ENCODE measurements around the gene DCHS1. TPM values are rescaled to one million over a fixed set of nuclear protein-coding genes. Genes with fewer than 3 reads are reported as not detected.

Gene DCHS1
- total and polyA plus RNA-seq, 2 of the 13 experiments (the other 11 are each of a cell fraction or from before 2014, with no cell fraction given), result under 0.01 to 0.03 TPM

DNA sequence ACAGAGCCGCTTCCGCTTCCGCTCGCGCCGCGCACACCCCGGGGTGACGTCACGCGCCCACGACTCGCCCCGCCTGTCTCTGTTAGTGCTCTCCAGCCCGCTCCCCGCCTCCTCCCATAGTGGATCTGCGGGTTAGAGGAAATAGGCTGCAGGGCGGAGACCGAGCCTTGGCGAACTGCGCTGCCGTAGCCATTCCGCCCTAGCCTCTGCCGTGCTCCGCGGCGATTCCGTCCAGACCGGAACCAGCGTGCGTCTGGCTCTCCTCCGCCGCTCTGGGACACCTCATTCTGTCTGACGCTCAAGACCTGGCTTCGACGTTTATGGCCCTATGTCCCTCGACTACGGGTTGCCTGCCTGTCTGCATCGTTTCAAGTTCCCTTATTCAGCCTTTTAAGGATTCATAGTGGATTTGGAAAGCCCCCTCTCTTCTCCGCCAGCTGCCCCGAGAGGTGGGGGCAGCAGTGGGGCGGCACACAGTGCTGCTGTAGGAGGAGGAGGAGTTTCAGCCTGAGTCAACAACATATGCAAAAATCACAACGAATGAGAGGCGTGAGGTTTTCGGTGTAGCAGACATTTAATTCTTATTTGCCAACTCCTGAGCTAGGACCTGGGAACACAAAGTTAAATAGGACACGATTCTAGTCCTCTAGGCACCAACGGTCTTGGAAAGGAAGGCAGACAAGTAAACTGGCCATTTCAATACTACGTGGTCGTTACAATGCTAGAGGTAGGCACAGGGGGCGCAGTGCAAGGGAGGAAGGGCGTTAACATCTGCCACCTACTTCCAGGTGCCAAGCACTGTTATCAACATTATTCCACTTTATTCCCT lies 43.2 kb downstream of the DCHS1 start, which contains the start of gene TAF10 (continued):
- TF ChIP-seq, protein P1, sequence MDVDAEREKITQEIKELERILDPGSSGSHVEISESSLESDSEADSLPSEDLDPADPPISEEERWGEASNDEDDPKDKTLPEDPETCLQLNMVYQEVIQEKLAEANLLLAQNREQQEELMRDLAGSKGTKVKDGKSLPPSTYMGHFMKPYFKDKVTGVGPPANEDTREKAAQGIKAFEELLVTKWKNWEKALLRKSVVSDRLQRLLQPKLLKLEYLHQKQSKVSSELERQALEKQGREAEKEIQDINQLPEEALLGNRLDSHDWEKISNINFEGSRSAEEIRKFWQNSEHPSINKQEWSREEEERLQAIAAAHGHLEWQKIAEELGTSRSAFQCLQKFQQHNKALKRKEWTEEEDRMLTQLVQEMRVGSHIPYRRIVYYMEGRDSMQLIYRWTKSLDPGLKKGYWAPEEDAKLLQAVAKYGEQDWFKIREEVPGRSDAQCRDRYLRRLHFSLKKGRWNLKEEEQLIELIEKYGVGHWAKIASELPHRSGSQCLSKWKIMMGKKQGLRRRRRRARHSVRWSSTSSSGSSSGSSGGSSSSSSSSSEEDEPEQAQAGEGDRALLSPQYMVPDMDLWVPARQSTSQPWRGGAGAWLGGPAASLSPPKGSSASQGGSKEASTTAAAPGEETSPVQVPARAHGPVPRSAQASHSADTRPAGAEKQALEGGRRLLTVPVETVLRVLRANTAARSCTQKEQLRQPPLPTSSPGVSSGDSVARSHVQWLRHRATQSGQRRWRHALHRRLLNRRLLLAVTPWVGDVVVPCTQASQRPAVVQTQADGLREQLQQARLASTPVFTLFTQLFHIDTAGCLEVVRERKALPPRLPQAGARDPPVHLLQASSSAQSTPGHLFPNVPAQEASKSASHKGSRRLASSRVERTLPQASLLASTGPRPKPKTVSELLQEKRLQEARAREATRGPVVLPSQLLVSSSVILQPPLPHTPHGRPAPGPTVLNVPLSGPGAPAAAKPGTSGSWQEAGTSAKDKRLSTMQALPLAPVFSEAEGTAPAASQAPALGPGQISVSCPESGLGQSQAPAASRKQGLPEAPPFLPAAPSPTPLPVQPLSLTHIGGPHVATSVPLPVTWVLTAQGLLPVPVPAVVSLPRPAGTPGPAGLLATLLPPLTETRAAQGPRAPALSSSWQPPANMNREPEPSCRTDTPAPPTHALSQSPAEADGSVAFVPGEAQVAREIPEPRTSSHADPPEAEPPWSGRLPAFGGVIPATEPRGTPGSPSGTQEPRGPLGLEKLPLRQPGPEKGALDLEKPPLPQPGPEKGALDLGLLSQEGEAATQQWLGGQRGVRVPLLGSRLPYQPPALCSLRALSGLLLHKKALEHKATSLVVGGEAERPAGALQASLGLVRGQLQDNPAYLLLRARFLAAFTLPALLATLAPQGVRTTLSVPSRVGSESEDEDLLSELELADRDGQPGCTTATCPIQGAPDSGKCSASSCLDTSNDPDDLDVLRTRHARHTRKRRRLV (CRISPR knock-in tag; IDR thresholded peaks at IDR 0.05), result peak; percentile 94
- no peak for TF ChIP-seq HMG20A (CRISPR knock-in tag; IDR thresholded peaks at IDR 0.05; ENCODE audit: borderline replicate concordance)
- peak; percentile 64; the same call in 1 of the 2 replicates for TF ChIP-seq SMAD9 (CRISPR knock-in tag; IDR thresholded peaks at IDR 0.05)
- no peak for TF ChIP-seq ZNF878 (CRISPR knock-in tag; IDR thresholded peaks at IDR 0.05)
- TF ChIP-seq HINFP (CRISPR knock-in tag; IDR thresholded peaks at IDR 0.05; ENCODE audit: low read depth), result peak; percentile 85
- TF ChIP-seq NFYB (CRISPR knock-in tag; IDR thresholded peaks at IDR 0.05), result no peak
- no peak for TF ChIP-seq ZNF644 (CRISPR knock-in tag; IDR thresholded peaks at IDR 0.05; ENCODE audit: low read depth)
- TF ChIP-seq KLF15 (CRISPR knock-in tag; IDR thresholded peaks at IDR 0.05; ENCODE audit: borderline replicate concordance), result no peak
- TF ChIP-seq ZNF567 (CRISPR knock-in tag; IDR thresholded peaks at IDR 0.05; ENCODE audit: borderline replicate concordance), result no peak; the same call in 1 of the 2 replicates
- TF ChIP-seq KAT2B (IDR thresholded peaks at IDR 0.05; ENCODE audit: borderline replicate concordance, low read depth, low read length), result no peak
- no peak for TF ChIP-seq CENPX (CRISPR knock-in tag; IDR thresholded peaks at IDR 0.05)
- TF ChIP-seq SMYD3 (CRISPR knock-in tag; IDR thresholded peaks at IDR 0.05), result no peak
- TF ChIP-seq HNRNPH1 (optimal IDR thresholded peaks at IDR 0.05; ENCODE audit: low read depth, low read length), result no peak
- TF ChIP-seq MED8 (CRISPR knock-in tag; IDR thresholded peaks at IDR 0.05; ENCODE audit: insufficient replicate concordance), result no peak
- no peak for TF ChIP-seq MYNN (CRISPR knock-in tag; IDR thresholded peaks at IDR 0.05; ENCODE audit: low read depth)
- TF ChIP-seq ZNF460 (CRISPR knock-in tag; IDR thresholded peaks at IDR 0.05; ENCODE audit: borderline replicate concordance), result no peak
- TF ChIP-seq, protein P2, sequence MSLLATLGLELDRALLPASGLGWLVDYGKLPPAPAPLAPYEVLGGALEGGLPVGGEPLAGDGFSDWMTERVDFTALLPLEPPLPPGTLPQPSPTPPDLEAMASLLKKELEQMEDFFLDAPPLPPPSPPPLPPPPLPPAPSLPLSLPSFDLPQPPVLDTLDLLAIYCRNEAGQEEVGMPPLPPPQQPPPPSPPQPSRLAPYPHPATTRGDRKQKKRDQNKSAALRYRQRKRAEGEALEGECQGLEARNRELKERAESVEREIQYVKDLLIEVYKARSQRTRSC (CRISPR knock-in tag; IDR thresholded peaks at IDR 0.05; ENCODE audit: low read depth), result no peak
- 0 out of 2 replicates have a peak, but pooled peaks have one; percentile 32 for TF ChIP-seq SSRP1 (CRISPR knock-in tag; IDR thresholded peaks at IDR 0.05)
- no peak; the same call in 1 of the 2 replicates for TF ChIP-seq ZFP37 (CRISPR knock-in tag; IDR thresholded peaks at IDR 0.05; ENCODE audit: borderline replicate concordance)
- no peak for TF ChIP-seq MLLT10 (CRISPR knock-in tag; IDR thresholded peaks at IDR 0.05)
- TF ChIP-seq ZNF589 (CRISPR knock-in tag; conservative IDR thresholded peaks at IDR 0.05), result no peak
- no peak for TF ChIP-seq ERF (CRISPR knock-in tag; IDR thresholded peaks at IDR 0.05)
- peak; percentile 91; the same call in 1 of the 2 replicates for TF ChIP-seq RFXANK (CRISPR knock-in tag; IDR thresholded peaks at IDR 0.05)
- TF ChIP-seq NPAS2 (CRISPR knock-in tag; IDR thresholded peaks at IDR 0.05; ENCODE audit: borderline replicate concordance), result no peak
